SU-DHL-6 (cell line): ENCODE measurements around the gene SLC38A1.

Source experiments
- EZH2phosphoT487 ChIP-seq: fragments of 200-600 bp; sonication (generic), shearing (Covaris generic); conservative IDR thresholded peaks from 2 replicates; pipeline ENCODE4 v1.6.1; 2018; ENCODE audit warnings: mild to moderate bottlenecking, antibody characterized with exemption, low read length, moderate library complexity, mixed read lengths
- TF ChIP-seq, protein P1 (sequence below): fragments of 200-600 bp; sonication (generic); IDR thresholded peaks from one replicate; pipeline ENCODE4 v1.5.1; 2017; ENCODE audit warnings: antibody characterized with exemption, mild to moderate bottlenecking, low read length, moderate library complexity; ENCODE audit not compliant: insufficient read depth, poor library complexity, severe bottlenecking

DNA sequence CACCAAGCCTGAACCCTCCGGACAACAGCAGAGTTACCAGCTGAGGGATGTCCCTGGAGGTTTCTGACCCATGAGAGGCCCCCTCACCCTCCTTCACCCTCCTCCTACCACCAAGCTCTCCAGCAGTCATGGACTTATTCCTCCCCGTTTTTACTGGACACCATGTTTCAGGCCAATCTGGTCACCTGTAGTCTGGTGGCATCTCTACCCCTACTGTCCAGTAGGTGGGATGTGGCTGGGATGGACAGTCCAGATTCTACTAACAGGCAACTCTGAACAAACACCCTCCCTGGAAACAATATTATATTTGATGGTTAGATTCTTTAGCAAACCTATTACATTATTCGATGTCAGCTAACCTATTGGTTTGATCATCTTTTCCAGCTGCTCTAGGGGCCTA is 83.2 kb downstream of the SLC38A1 start:
- TF ChIP-seq, protein P1, sequence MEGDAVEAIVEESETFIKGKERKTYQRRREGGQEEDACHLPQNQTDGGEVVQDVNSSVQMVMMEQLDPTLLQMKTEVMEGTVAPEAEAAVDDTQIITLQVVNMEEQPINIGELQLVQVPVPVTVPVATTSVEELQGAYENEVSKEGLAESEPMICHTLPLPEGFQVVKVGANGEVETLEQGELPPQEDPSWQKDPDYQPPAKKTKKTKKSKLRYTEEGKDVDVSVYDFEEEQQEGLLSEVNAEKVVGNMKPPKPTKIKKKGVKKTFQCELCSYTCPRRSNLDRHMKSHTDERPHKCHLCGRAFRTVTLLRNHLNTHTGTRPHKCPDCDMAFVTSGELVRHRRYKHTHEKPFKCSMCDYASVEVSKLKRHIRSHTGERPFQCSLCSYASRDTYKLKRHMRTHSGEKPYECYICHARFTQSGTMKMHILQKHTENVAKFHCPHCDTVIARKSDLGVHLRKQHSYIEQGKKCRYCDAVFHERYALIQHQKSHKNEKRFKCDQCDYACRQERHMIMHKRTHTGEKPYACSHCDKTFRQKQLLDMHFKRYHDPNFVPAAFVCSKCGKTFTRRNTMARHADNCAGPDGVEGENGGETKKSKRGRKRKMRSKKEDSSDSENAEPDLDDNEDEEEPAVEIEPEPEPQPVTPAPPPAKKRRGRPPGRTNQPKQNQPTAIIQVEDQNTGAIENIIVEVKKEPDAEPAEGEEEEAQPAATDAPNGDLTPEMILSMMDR, result no peak
- no peak for TF ChIP-seq EZH2phosphoT487
